ENCODE results near the gene POLR2C. TPM values are rescaled to one million over a fixed set of nuclear protein-coding genes. Genes with fewer than 3 reads are reported as not detected.
A peak's percentile ranks its signal among the peaks of the same experiment; 100 is the strongest.

The POLR2C gene
- total and polyA plus RNA-seq, 2 of the 13 experiments (the other 11 are each of a cell fraction or from before 2014, with no cell fraction given), result 104 to 216 TPM

DNA sequence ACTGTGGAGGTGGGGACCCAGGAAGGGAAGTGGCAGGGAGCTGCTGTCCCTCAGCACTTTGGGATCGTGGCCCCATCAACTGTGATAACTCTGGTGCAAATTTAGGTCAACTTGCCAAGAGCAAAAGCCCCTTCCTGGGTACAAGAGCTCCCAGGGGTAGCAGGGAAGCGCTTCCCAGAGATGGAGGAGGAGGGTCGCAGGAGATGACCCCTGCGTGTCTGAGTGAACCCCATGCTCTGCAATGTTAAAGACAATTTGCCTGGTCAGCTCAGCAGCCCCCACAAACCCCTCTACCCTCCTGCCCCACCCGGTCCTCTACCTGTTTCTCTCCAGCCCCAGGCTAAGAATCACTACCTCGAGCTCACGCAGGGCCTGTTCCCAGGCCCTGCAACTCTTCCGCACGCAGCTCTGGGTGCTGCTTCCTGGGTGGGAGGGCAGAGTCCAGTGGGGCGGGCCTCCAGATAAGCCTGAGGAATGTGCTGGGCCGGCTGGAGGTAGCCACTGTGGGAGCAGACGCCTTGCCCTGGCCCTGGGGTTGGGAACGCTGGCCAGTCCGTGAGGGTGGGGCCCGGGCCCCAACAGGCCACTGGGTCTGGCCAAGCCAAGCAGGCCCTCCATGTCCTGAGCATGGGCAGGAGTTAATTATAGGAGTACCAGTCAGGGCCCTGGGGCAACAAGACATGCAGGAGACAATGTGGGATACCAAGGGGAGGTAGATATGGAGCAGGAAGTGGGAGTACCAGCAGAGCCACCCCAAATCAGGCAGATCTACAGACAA lies 17.7 kb downstream of the POLR2C start (continued):
- peak; percentile 85 for TF ChIP-seq SAP130 (CRISPR knock-in tag; IDR thresholded peaks at IDR 0.05; ENCODE audit: low read depth)
- no peak for TF ChIP-seq CREB1 (IDR thresholded peaks at IDR 0.05)
- no peak for TF ChIP-seq CREB1 (CRISPR knock-in tag; IDR thresholded peaks at IDR 0.05)
- TF ChIP-seq IRF2 (CRISPR knock-in tag; IDR thresholded peaks at IDR 0.05), result no peak
- peak; percentile 75 for TF ChIP-seq SALL1 (CRISPR knock-in tag; IDR thresholded peaks at IDR 0.05)
- no peak for TF ChIP-seq ATF1 (CRISPR knock-in tag; IDR thresholded peaks at IDR 0.05)
- peak; percentile 84; the same call in 1 of the 2 replicates for TF ChIP-seq HNRNPL (IDR thresholded peaks at IDR 0.05; ENCODE audit: low read depth, low read length)
- TF ChIP-seq ZNF33B (CRISPR knock-in tag; IDR thresholded peaks at IDR 0.05), result 0 out of 2 replicates have a peak, but pooled peaks have one; percentile 18
- TF ChIP-seq MIXL1 (CRISPR knock-in tag; IDR thresholded peaks at IDR 0.05), result no peak
- TF ChIP-seq ZNF296 (CRISPR knock-in tag; conservative IDR thresholded peaks at IDR 0.05), result peak; percentile 82; the same call in 1 of the 2 replicates
- TF ChIP-seq, protein P1, sequence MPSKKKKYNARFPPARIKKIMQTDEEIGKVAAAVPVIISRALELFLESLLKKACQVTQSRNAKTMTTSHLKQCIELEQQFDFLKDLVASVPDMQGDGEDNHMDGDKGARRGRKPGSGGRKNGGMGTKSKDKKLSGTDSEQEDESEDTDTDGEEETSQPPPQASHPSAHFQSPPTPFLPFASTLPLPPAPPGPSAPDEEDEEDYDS (CRISPR knock-in tag; IDR thresholded peaks at IDR 0.05), result 0 out of 2 replicates have a peak, but pooled peaks have one; percentile 46
- TF ChIP-seq ARNT (IDR thresholded peaks at IDR 0.05), result no peak
- TF ChIP-seq AKAP8 (CRISPR knock-in tag; IDR thresholded peaks at IDR 0.05), result peak; percentile 25; the same call in 1 of the 2 replicates
- TF ChIP-seq, protein P2, sequence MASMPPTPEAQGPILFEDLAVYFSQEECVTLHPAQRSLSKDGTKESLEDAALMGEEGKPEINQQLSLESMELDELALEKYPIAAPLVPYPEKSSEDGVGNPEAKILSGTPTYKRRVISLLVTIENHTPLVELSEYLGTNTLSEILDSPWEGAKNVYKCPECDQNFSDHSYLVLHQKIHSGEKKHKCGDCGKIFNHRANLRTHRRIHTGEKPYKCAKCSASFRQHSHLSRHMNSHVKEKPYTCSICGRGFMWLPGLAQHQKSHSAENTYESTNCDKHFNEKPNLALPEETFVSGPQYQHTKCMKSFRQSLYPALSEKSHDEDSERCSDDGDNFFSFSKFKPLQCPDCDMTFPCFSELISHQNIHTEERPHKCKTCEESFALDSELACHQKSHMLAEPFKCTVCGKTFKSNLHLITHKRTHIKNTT (CRISPR knock-in tag; IDR thresholded peaks at IDR 0.05), result no peak
- TF ChIP-seq TOE1 (CRISPR knock-in tag; IDR thresholded peaks at IDR 0.05), result no peak
- TF ChIP-seq ZNF431 (CRISPR knock-in tag; IDR thresholded peaks at IDR 0.05; ENCODE audit: borderline replicate concordance, low read depth), result 0 out of 2 replicates have a peak, but pooled peaks have one; percentile 19
- TF ChIP-seq TARDBP (CRISPR knock-in tag; IDR thresholded peaks at IDR 0.05), result peak; percentile 85
- no peak; the same call in 1 of the 2 replicates for TF ChIP-seq TMF1 (CRISPR knock-in tag; IDR thresholded peaks at IDR 0.05; ENCODE audit: low read depth)
- TF ChIP-seq RFX1 (IDR thresholded peaks at IDR 0.05), result no peak
- no peak for TF ChIP-seq ZBTB1 (CRISPR knock-in tag; IDR thresholded peaks at IDR 0.05; ENCODE audit: borderline replicate concordance)
- TF ChIP-seq, protein P3, sequence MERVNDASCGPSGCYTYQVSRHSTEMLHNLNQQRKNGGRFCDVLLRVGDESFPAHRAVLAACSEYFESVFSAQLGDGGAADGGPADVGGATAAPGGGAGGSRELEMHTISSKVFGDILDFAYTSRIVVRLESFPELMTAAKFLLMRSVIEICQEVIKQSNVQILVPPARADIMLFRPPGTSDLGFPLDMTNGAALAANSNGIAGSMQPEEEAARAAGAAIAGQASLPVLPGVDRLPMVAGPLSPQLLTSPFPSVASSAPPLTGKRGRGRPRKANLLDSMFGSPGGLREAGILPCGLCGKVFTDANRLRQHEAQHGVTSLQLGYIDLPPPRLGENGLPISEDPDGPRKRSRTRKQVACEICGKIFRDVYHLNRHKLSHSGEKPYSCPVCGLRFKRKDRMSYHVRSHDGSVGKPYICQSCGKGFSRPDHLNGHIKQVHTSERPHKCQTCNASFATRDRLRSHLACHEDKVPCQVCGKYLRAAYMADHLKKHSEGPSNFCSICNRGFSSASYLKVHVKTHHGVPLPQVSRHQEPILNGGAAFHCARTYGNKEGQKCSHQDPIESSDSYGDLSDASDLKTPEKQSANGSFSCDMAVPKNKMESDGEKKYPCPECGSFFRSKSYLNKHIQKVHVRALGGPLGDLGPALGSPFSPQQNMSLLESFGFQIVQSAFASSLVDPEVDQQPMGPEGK (CRISPR knock-in tag; IDR thresholded peaks at IDR 0.05), result peak; percentile 98
- TF ChIP-seq, protein P4, sequence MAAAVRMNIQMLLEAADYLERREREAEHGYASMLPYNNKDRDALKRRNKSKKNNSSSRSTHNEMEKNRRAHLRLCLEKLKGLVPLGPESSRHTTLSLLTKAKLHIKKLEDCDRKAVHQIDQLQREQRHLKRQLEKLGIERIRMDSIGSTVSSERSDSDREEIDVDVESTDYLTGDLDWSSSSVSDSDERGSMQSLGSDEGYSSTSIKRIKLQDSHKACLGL (CRISPR knock-in tag; IDR thresholded peaks at IDR 0.05), result peak; percentile 86
- TF ChIP-seq GTF2F1 (IDR thresholded peaks at IDR 0.05; ENCODE audit: low read length), result no peak
- 0 out of 2 replicates have a peak, but pooled peaks have one; percentile 23 for TF ChIP-seq ZNF484 (CRISPR knock-in tag; IDR thresholded peaks at IDR 0.05; ENCODE audit: borderline replicate concordance, low read depth)
- peak; percentile 63 for TF ChIP-seq ZNF776 (CRISPR knock-in tag; IDR thresholded peaks at IDR 0.05)
- TF ChIP-seq HMG20B (CRISPR knock-in tag; conservative IDR thresholded peaks at IDR 0.05), result no peak
- peak; percentile 93 for TF ChIP-seq TEAD3 (CRISPR knock-in tag; optimal IDR thresholded peaks at IDR 0.05; ENCODE audit: borderline replicate concordance)
- peak; percentile 72 for TF ChIP-seq AGO1 (IDR thresholded peaks at IDR 0.05; ENCODE audit: low read depth, low read length, poor library complexity, severe bottlenecking)
